Activated T-cell treated with anti-CD3 and anti-CD28 coated beads, Interleukin-2, amount 50 U/mL, for 24 hours (primary cell): ENCODE results near the gene ZFYVE9.
"Not testable (repeated sequence)": the region's sequence is repeated elsewhere in the genome, so short reads cannot be mapped to it uniquely, and the experiment has no call there.

Source experiments
- DNase-seq: peaks from one replicate; pipeline ENCODE4 v3.0.0-alpha.2; 2020
- H3K27ac Mint-ChIP-seq: 2 replicates; pipeline ENCODE4 v1.8.0; 2020; ENCODE audit warnings: mild to moderate bottlenecking, mixed read lengths
- H3K27me3 Mint-ChIP-seq: 2 replicates; pipeline ENCODE4 v1.8.0; 2020; ENCODE audit warnings: mixed read lengths
- H3K36me3 Mint-ChIP-seq: 2 replicates; pipeline ENCODE4 v1.8.0; 2020; ENCODE audit warnings: low read depth, mixed read lengths
- H3K4me1 Mint-ChIP-seq: 2 replicates; pipeline ENCODE4 v1.8.0; 2020; ENCODE audit warnings: low read depth, mixed read lengths
- H3K4me3 Mint-ChIP-seq: 2 replicates; pipeline ENCODE4 v1.8.0; 2020; ENCODE audit warnings: mild to moderate bottlenecking, moderate library complexity, mixed read lengths
- H3K9me3 Mint-ChIP-seq: 2 replicates; pipeline ENCODE4 v1.8.0; 2020; ENCODE audit warnings: mixed read lengths

Gene ZFYVE9

GRCh38 chr1:52366517-52366827, 224.6 kb downstream of the ZFYVE9 start:
- DNase-seq = no peak
- Mint-ChIP-seq H3K4me1 (peaks cover 52% of the 10 kb centered on the region), H3K36me3 (peaks cover 45% of the 10 kb centered on the region), H3K9me3 (no peaks in the 10 kb centered on the region), H3K27ac (peak overlapping the region; percentile 96), H3K27me3 (no peaks in the 10 kb centered on the region), H3K4me3 (peak overlapping the region; percentile 93)

GRCh38 chr1:52367272-52367671, 225.4 kb downstream of the ZFYVE9 start:
- Mint-ChIP-seq H3K27me3 (no peaks in the 10 kb centered on the region), H3K4me3 (peak overlapping the region; percentile 93), H3K4me1 (peaks cover 46% of the 10 kb centered on the region), H3K36me3 (peaks cover 41% of the 10 kb centered on the region), H3K9me3 (no peaks in the 10 kb centered on the region), H3K27ac (peak overlapping the region; percentile 7)
- DNase-seq = no peak

DNA sequence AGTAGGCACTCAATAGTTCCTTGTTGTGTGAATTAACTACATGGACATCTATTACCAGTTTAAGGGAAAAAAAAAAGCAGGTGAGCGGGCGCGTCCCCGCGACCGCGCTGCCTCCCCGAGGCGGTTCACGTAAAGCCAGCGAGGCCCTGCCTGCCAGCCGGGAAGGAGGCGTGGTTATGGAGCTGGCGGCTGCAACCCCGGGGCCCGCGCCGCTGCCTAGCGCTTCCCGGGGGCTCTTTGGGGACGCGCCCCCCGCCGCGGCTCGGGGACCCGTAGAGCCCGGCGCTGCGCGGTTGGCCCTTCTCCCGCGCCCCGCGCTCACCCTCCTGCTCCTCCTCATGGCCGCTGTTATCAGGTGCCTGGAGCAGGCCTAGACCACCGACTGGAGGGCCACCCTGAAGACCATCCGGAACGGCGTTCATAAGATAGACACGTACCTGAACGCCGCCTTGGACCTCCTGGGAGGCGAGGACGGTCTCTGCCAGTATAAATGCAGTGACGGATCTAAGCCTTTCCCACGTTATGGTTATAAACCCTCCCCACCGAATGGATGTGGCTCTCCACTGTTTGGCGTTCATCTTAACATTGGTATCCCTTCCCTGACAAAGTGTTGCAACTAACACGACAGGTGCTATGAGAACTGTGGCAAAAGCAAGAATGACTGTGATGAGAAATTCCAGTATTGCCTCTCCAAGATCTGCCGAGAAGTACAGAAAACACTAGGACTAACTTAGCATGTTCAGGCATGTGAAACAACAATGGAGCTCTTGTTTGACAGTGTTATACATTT, 226.7 kb downstream of the ZFYVE9 start:
- peak overlapping the region; percentile 61 for H3K27ac Mint-ChIP-seq
- H3K9me3 Mint-ChIP-seq = no peaks in the 10 kb centered on the region
- H3K36me3 Mint-ChIP-seq = peaks cover 44% of the 10 kb centered on the region
- peak overlapping the region; percentile 46 for H3K4me3 Mint-ChIP-seq
- H3K27me3 Mint-ChIP-seq = no peaks in the 10 kb centered on the region
- H3K4me1 Mint-ChIP-seq = peaks cover 36% of the 10 kb centered on the region
- DNase-seq = peak; percentile 70

- Mint-ChIP-seq H3K36me3 (peaks cover 49% of the 10 kb centered on the region), H3K4me1 (peaks cover 25% of the 10 kb centered on the region)
- not testable (repeated sequence) for H3K27me3 Mint-ChIP-seq, DNase-seq, H3K4me3 Mint-ChIP-seq, H3K9me3 Mint-ChIP-seq, H3K27ac Mint-ChIP-seq
Measured at GRCh38 chr1:52369851-52370250, 228.0 kb downstream of the ZFYVE9 start.

DNA sequence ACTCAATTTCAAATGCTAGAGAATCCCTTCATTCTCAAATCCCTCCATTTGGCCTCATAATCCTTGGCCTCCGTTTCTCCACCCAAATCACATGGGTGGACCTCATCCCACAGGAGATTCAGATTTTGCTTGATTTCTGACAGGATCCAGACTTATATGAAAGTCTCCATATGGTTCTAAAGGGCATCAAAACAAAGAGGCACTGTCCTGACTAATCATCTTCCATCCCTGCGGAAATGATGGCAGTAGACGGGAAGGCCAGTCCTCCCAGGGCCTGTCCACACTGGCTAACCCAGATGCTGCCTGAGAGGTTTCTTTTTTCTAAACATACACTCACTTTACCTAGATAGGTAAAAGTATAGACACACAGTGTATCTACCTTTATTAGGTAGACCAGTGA, 243.5 kb downstream of the ZFYVE9 start:
- no peaks in the 10 kb centered on the region for H3K4me1 Mint-ChIP-seq
- H3K9me3 Mint-ChIP-seq = no peaks in the 10 kb centered on the region
- H3K27me3 Mint-ChIP-seq = no peaks in the 10 kb centered on the region
- DNase-seq = no peak
- no peak overlapping the region for H3K27ac Mint-ChIP-seq
- peaks cover 98% of the 10 kb centered on the region for H3K36me3 Mint-ChIP-seq
- no peak overlapping the region for H3K4me3 Mint-ChIP-seq

DNA sequence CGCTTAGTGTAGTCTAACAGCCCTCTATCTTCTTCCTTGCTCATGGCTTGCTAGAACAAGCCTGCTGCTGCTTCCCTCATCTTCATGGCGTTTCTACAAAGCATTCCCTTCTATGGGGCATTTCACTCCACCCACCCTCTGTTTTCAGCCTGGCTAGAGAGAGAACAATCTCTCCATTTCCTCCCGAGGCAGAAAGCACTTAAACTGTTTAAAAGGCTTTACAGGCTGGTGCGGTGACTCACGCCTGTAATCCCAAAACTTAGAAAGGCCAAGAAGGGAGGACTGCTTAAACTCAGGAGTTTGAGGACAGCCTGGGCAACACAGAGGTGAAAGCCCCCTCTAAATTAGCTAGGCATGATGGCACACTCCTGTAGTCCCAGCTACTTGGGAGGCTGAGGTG, 244.6 kb downstream of the ZFYVE9 start:
- DNase-seq = no peak
- Mint-ChIP-seq H3K36me3 (peaks cover 98% of the 10 kb centered on the region), H3K4me3 (no peak overlapping the region), H3K27ac (no peak overlapping the region), H3K27me3 (no peaks in the 10 kb centered on the region), H3K4me1 (no peaks in the 10 kb centered on the region), H3K9me3 (no peaks in the 10 kb centered on the region)

GRCh38 chr1:52393174-52393573, 251.3 kb downstream of the ZFYVE9 start:
- no peak overlapping the region for H3K4me3 Mint-ChIP-seq
- peaks cover 4% of the 10 kb centered on the region for H3K4me1 Mint-ChIP-seq
- no peaks in the 10 kb centered on the region for H3K27me3 Mint-ChIP-seq
- H3K27ac Mint-ChIP-seq = no peak overlapping the region
- no peaks in the 10 kb centered on the region for H3K9me3 Mint-ChIP-seq
- H3K36me3 Mint-ChIP-seq = peaks cover 100% of the 10 kb centered on the region
- DNase-seq = no peak
